Measurements from ENCODE around the gene HECTD4. TPM values are rescaled to one million over a fixed set of nuclear protein-coding genes. Genes with fewer than 3 reads are reported as not detected.

The HECTD4 gene
- total RNA-seq, 1 experiment from 2014 or later = 30.0 TPM

DNA sequence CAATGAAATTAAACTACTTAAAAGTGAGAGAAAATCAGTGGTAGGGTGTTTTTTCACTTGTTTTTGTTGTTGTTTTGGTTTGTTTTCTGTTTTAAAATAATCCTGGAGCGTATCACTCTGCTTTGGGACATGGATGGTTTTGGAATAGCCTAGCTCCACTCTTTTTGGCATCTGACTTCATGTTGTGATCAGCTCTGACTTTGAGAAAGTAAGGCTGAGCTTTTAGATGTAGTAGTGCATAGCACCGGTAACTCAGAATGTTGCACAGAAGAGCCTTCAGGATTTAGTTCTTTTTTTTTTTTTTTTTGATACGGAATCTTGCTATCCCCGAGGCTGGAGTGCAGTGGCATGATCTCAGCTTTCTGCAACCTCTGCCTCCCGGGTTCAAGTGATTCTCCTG, 248.8 kb downstream of the HECTD4 start:
- no peak overlapping the region for H2BK15ac ChIP-seq (ENCODE audit: low read depth, low read length)
- no peaks in the 10 kb centered on the region for H3K4me1 ChIP-seq (ENCODE audit: insufficient read depth, low read length)
- H3K27me3 Mint-ChIP-seq (ENCODE audit: low read depth) = no peaks in the 10 kb centered on the region
- H4K20me1 ChIP-seq (ENCODE audit: control insufficient read depth, insufficient read depth, insufficient read length) = no peaks in the 10 kb centered on the region
- TF ChIP-seq, protein P1, sequence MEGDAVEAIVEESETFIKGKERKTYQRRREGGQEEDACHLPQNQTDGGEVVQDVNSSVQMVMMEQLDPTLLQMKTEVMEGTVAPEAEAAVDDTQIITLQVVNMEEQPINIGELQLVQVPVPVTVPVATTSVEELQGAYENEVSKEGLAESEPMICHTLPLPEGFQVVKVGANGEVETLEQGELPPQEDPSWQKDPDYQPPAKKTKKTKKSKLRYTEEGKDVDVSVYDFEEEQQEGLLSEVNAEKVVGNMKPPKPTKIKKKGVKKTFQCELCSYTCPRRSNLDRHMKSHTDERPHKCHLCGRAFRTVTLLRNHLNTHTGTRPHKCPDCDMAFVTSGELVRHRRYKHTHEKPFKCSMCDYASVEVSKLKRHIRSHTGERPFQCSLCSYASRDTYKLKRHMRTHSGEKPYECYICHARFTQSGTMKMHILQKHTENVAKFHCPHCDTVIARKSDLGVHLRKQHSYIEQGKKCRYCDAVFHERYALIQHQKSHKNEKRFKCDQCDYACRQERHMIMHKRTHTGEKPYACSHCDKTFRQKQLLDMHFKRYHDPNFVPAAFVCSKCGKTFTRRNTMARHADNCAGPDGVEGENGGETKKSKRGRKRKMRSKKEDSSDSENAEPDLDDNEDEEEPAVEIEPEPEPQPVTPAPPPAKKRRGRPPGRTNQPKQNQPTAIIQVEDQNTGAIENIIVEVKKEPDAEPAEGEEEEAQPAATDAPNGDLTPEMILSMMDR (conservative IDR thresholded peaks at IDR 0.05) = no peak
- H4K5ac ChIP-seq (ENCODE audit: insufficient read length, low read depth, low read length) = no peak overlapping the region
- H2BK5ac ChIP-seq (ENCODE audit: insufficient read length, low read length) = no peak overlapping the region
- H4K91ac ChIP-seq (ENCODE audit: insufficient read length, low read depth, low read length) = no peak overlapping the region
- H3K4me3 Mint-ChIP-seq = no peak overlapping the region
- H3K36me3 Mint-ChIP-seq (ENCODE audit: insufficient read depth in 1 of 3, low read depth in 3 of 3) = peaks cover 0 to 27% (median 4%) of the 10 kb centered on the region in 3 experiments; a peak in 4 of 7 replicates
- no peak overlapping the region for H3K23ac ChIP-seq (ENCODE audit: insufficient read length, low read depth, low read length)
- H3K9me3 ChIP-seq (ENCODE audit: control insufficient read depth, low read depth, low read length) = no peaks in the 10 kb centered on the region
- no peak overlapping the region for H2BK12ac ChIP-seq (ENCODE audit: insufficient read length, low read depth, low read length)
- no peak overlapping the region for H3K56ac ChIP-seq (ENCODE audit: insufficient read length, low read depth, low read length)
- no peak overlapping the region for H2BK120ac ChIP-seq (ENCODE audit: low read depth, low read length, poor library complexity, severe bottlenecking)
- H3K27ac Mint-ChIP-seq = no peak overlapping the region
- DNase-seq = no peak
- H3K27me3 ChIP-seq (ENCODE audit: insufficient read depth, low read length) = no peaks in the 10 kb centered on the region
- H3T11ph ChIP-seq (ENCODE audit: low read length) = no peak overlapping the region
- no peaks in the 10 kb centered on the region for H3K79me2 ChIP-seq (ENCODE audit: insufficient read depth, low read length)
- no peak overlapping the region for H2AFZ ChIP-seq (ENCODE audit: low read length)
- no peaks in the 10 kb centered on the region for H3K4me1 Mint-ChIP-seq
- no peak overlapping the region for H2AK5ac ChIP-seq (ENCODE audit: insufficient read length, low read length)
- no peak overlapping the region for H3K14ac ChIP-seq (ENCODE audit: insufficient read depth, low read length)
- no peak overlapping the region for H3K4me2 ChIP-seq (ENCODE audit: insufficient read depth, insufficient read length, low read length)
- H2BK20ac ChIP-seq (ENCODE audit: low read depth, low read length, poor library complexity, severe bottlenecking) = no peak overlapping the region
- no peak overlapping the region for H3K9ac ChIP-seq (ENCODE audit: extremely low read depth, insufficient read length, low read length)
- H3K4ac ChIP-seq (ENCODE audit: low read depth, low read length) = no peak overlapping the region
- whole genome bisulfite sequencing (ENCODE audit: extremely low coverage, insufficient read length, low lambda C conversion rate) = no CpG with 5 or more reads among the region's 5 CpGs
- H3K27ac ChIP-seq (ENCODE audit: insufficient read length, low read depth, low read length) = no peak overlapping the region
- no peaks in the 10 kb centered on the region for H3K23me2 ChIP-seq (ENCODE audit: insufficient read length, low read depth, low read length, poor library complexity, severe bottlenecking)
- H4K8ac ChIP-seq (replicated peaks; ENCODE audit: insufficient read length, low read depth, low read length) = no peak overlapping the region
- no peaks in the 10 kb centered on the region for H3K9me3 Mint-ChIP-seq
- H3K18ac ChIP-seq (ENCODE audit: insufficient read length, low read depth, low read length) = no peak overlapping the region
- H3K79me1 ChIP-seq (ENCODE audit: insufficient read depth, low read depth, low read length, poor library complexity, severe bottlenecking) = no peaks in the 10 kb centered on the region

All from H9 (cell line).